Measurements from ENCODE around the gene CHN1. TPM values are rescaled to one million over a fixed set of nuclear protein-coding genes. Genes with fewer than 3 reads are reported as not detected.
A peak's percentile ranks its signal among the peaks of the same experiment; 100 is the strongest.

CHN1 gene
- total and polyA plus RNA-seq, 12 donors = 7.6 to 40.0 (median 21.8) TPM

DNA sequence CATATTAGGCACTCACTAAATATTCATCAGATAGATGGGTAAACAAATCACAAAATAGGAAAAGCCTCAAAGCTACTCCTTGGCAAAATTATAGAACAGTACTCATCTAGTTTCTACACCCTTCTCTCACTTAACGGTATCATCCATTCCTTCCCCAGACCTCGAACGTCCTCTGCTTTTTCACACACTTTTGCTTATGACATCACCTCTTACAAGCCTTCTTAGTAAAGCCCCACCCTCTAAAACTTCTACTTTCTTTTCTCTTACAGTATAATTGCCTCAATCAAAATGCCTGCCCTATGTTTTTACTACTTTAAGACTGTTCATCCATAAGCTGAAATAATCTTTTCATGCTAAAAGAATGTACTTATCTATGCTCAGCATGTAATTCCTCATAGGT lies 8.1 kb downstream of the CHN1 start:
- Histone ChIP-seq H3K4me1 (replicated peaks in 1 of 2) (peaks cover 0 to 11% of the 10 kb centered on the region in 2 donors), H3K36me3 (replicated peaks in 1 of 2) (no peaks in the 10 kb centered on the region), H3K27me3 (no peaks in the 10 kb centered on the region), H3K9me3 (replicated peaks in 1 of 3) (no peaks in the 10 kb centered on the region), H3K27ac (peak overlapping the region in 1 of 5 donors; percentile 59), H3K4me3 (no peak overlapping the region)
- intact Hi-C loops (cut with DNase I) = no loop called here
- no peak for DNase-seq
- 63 to 74% (median 67%) methylated on average over 3 of the region's 3 CpGs for WGBS, 4 donors
- TF ChIP-seq POLR2A (IDR thresholded peaks at IDR 0.05) (no peak), CTCF (IDR thresholded peaks at IDR 0.05) (no peak)

GRCh38 chr2:174996622-174997021 lies 8.6 kb downstream of the CHN1 start:
- TF ChIP-seq POLR2A (IDR thresholded peaks at IDR 0.05) = no peak
- Histone ChIP-seq H3K4me1 (replicated peaks in 1 of 2) (peaks cover 0 to 11% of the 10 kb centered on the region in 2 donors), H3K36me3 (replicated peaks in 1 of 2) (no peaks in the 10 kb centered on the region), H3K27ac (no peak overlapping the region), H3K27me3 (no peaks in the 10 kb centered on the region), H3K9me3 (replicated peaks in 1 of 3) (no peaks in the 10 kb centered on the region), H3K4me3 (no peak overlapping the region)
- 89 to 93% (median 92%) methylated on average over 2 of the region's 2 CpGs for WGBS, 4 donors
- intact Hi-C loops (cut with DNase I) = no loop called here
- no peak for DNase-seq

- H3K9me3 ChIP-seq (replicated peaks in 1 of 3) = no peaks in the 10 kb centered on the region
- no peaks in the 10 kb centered on the region for H3K27me3 ChIP-seq
- no peak for DNase-seq
- H3K36me3 ChIP-seq (replicated peaks in 1 of 2) = no peaks in the 10 kb centered on the region
- TF ChIP-seq POLR2A (IDR thresholded peaks at IDR 0.05) (no peak), CTCF (IDR thresholded peaks at IDR 0.05) (no peak)
- no peak overlapping the region for H3K4me3 ChIP-seq
- 71 to 93% (median 90%) methylated on average over 5 of the region's 5 CpGs for WGBS, 4 donors
- peaks cover 0 to 17% of the 10 kb centered on the region in 2 donors for H3K4me1 ChIP-seq (replicated peaks in 1 of 2)
- intact Hi-C loops (cut with DNase I) = loop anchor here in 1 of 2 donors (5.0 kb wide), 1 partner anchor 222 kb away; no protein-coding TSS in a partner anchor
- H3K27ac ChIP-seq = no peak overlapping the region
These were observed 10.8 kb downstream of the CHN1 start for GRCh38 chr2:174994381-174994780.

DNA sequence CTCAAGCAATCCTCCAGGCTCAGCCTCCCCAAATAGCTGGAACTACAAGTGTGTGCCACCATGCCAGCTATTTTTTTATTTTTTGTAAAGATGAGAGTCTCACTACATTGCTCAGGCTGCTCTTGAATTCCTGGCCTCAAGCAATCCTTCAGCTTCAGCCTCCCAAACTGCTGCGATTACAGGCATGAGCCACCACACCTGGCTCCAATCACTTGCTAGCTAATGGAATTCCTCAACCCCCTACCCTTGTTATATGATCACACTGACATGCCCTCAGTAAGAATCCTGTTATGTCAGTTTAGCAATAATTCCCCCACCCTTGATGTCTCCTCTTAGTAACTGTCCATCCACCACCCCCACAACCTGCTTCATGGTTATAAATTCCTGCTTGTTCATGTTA lies 12.3 kb downstream of the CHN1 start:
- 95 to 100% (median 100%) methylated on average over 1 of the region's 1 CpG for WGBS, 4 donors
- no peak for DNase-seq
- H3K4me3 ChIP-seq = no peak overlapping the region
- H3K36me3 ChIP-seq (replicated peaks in 1 of 2) = no peaks in the 10 kb centered on the region
- intact Hi-C loops (cut with DNase I) = loop anchor here in 1 of 2 donors (5.0 kb wide), 1 partner anchor 221 kb away; no protein-coding TSS in a partner anchor
- H3K27me3 ChIP-seq = no peaks in the 10 kb centered on the region
- H3K27ac ChIP-seq = no peak overlapping the region
- TF ChIP-seq POLR2A (IDR thresholded peaks at IDR 0.05) = no peak
- no peak for TF ChIP-seq CTCF (IDR thresholded peaks at IDR 0.05)
- peaks cover 0 to 7% of the 10 kb centered on the region in 2 donors for H3K4me1 ChIP-seq (replicated peaks in 1 of 2)
- no peaks in the 10 kb centered on the region for H3K9me3 ChIP-seq (replicated peaks in 1 of 3)

DNA sequence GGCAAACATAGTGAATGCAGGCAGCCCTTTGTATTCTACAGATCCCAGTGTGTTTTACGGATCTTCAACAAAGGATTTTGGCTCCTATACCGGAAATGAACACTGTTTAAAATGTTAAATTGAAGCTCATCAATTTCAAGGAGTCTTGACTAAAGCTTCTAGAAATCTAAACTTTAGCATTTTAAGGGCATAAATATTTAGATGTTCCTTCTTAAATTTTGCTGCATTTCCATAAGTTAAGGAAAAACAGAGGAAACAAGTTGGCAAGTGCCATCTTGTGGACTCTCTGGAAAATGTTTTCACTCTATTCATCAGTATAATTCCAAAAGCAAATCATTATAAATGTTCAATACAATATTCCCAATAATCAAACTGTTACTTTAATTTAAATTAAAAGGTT lies 19.6 kb downstream of the CHN1 start:
- no peak for TF ChIP-seq POLR2A (IDR thresholded peaks at IDR 0.05)
- TF ChIP-seq CTCF (IDR thresholded peaks at IDR 0.05) = peak; percentile 24 to 72 (median 58)
- 61 to 82% (median 77%) methylated on average over 2 of the region's 2 CpGs for WGBS, 4 donors
- H3K36me3 ChIP-seq (replicated peaks in 1 of 2) = no peaks in the 10 kb centered on the region
- H3K9me3 ChIP-seq (replicated peaks in 1 of 3) = no peaks in the 10 kb centered on the region
- H3K4me1 ChIP-seq (replicated peaks in 1 of 2) = peaks cover 0 to 4% of the 10 kb centered on the region in 2 donors
- H3K4me3 ChIP-seq = no peak overlapping the region
- intact Hi-C loops (cut with DNase I) = loop anchor here in 1 of 2 donors (5.0 kb wide), 1 partner anchor 213 kb away; no protein-coding TSS in a partner anchor
- no peak overlapping the region for H3K27ac ChIP-seq
- no peaks in the 10 kb centered on the region for H3K27me3 ChIP-seq
- DNase-seq = no peak
